ENCODE results near the gene MAST4. TPM values are rescaled to one million over a fixed set of nuclear protein-coding genes. Genes with fewer than 3 reads are reported as not detected.

The MAST4 gene
- total RNA-seq, 1 donor from 2014 or later = 0.99 TPM

DNA sequence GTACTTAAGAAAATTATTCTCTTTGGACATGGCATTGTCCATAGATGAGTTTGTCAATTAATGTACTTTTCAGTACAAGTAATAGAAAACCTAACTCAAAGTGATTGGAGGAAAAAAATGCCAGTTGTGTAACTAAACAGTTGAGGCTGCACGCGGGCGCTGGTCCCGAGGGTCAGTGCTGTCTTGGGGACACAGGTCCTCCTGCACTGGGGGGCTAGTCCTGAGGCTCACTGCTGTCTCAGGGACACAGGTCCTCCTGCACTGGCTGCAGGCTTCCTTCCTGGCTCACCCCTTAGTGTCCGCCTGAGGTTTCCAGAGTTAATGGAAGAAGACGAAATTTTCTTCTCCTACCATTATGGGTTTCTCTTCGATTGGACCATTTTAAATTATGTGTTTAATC, 319.3 kb downstream of the MAST4 start:
- no peaks in the 10 kb centered on the region for H3K79me2 ChIP-seq (ENCODE audit: low read depth)
- no peak overlapping the region for H3K4me3 ChIP-seq
- no peaks in the 10 kb centered on the region for H3K27me3 ChIP-seq
- H3K4me1 ChIP-seq = no peaks in the 10 kb centered on the region
- H4K20me1 ChIP-seq (ENCODE audit: low read depth) = no peaks in the 10 kb centered on the region
- H3K27ac ChIP-seq = no peak overlapping the region
- H3K36me3 ChIP-seq = no peaks in the 10 kb centered on the region
- Mint-ChIP-seq H3K9me3 (no peaks in the 10 kb centered on the region), H3K36me3 (no peaks in the 10 kb centered on the region), H3K27ac (no peak overlapping the region), H3K4me1 (no peaks in the 10 kb centered on the region), H3K27me3 (ENCODE audit: insufficient read depth, low read depth) (no peaks in the 10 kb centered on the region), H3K4me3 (no peak overlapping the region)
- H3F3A ChIP-seq (ENCODE audit: low read depth) = no peaks in the 10 kb centered on the region
- H2AFZ ChIP-seq (replicated peaks) = no peak overlapping the region
- TF ChIP-seq EZH2phosphoT487 (IDR thresholded peaks at IDR 0.05) = no peak
- H3K9ac ChIP-seq = no peak overlapping the region
- H3K9me3 ChIP-seq (ENCODE audit: low read depth) = no peaks in the 10 kb centered on the region
- no peak for DNase-seq (ENCODE audit: low spot score)
- no peak overlapping the region for H3K4me2 ChIP-seq

DNA sequence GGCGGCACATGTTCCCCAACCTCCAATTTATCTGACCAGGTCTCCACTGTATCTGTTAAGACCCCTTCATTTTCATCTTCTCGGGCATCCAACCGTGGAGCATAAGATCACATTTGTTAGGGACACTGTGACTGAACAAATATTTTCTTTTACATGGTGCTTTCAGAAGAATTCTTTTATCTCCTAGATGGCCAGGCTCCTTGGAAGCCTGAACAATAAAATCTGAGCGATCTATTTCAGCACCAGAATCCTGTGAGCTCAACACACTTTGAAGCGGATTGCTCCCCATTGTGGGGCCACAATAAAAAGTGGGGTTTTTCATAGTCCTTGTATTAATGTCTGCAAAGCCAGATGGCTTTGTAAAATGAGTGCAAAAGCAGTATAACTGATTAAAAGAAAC, 326.7 kb downstream of the MAST4 start:
- no peak overlapping the region for H3K4me2 ChIP-seq
- H3K9ac ChIP-seq = no peak overlapping the region
- DNase-seq (ENCODE audit: low spot score) = no peak
- H3K4me3 Mint-ChIP-seq = no peak overlapping the region
- H3K27me3 Mint-ChIP-seq (ENCODE audit: insufficient read depth, low read depth) = no peaks in the 10 kb centered on the region
- no peaks in the 10 kb centered on the region for H3K36me3 Mint-ChIP-seq
- H3K9me3 ChIP-seq (ENCODE audit: low read depth) = no peaks in the 10 kb centered on the region
- peaks cover 12% of the 10 kb centered on the region for H3K4me1 ChIP-seq
- no peaks in the 10 kb centered on the region for H3K27me3 ChIP-seq
- no peak overlapping the region for H3K27ac ChIP-seq
- H3K79me2 ChIP-seq (ENCODE audit: low read depth) = no peaks in the 10 kb centered on the region
- H2AFZ ChIP-seq (replicated peaks) = no peak overlapping the region
- TF ChIP-seq EZH2 (IDR thresholded peaks at IDR 0.05) (no peak), EZH2phosphoT487 (IDR thresholded peaks at IDR 0.05) (no peak)
- TF ChIP-seq, protein P1, sequence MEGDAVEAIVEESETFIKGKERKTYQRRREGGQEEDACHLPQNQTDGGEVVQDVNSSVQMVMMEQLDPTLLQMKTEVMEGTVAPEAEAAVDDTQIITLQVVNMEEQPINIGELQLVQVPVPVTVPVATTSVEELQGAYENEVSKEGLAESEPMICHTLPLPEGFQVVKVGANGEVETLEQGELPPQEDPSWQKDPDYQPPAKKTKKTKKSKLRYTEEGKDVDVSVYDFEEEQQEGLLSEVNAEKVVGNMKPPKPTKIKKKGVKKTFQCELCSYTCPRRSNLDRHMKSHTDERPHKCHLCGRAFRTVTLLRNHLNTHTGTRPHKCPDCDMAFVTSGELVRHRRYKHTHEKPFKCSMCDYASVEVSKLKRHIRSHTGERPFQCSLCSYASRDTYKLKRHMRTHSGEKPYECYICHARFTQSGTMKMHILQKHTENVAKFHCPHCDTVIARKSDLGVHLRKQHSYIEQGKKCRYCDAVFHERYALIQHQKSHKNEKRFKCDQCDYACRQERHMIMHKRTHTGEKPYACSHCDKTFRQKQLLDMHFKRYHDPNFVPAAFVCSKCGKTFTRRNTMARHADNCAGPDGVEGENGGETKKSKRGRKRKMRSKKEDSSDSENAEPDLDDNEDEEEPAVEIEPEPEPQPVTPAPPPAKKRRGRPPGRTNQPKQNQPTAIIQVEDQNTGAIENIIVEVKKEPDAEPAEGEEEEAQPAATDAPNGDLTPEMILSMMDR (IDR thresholded peaks at IDR 0.05) = no peak
- no peak overlapping the region for H3K4me3 ChIP-seq
- no peak overlapping the region for H3K27ac Mint-ChIP-seq
- H3K36me3 ChIP-seq = no peaks in the 10 kb centered on the region
- H4K20me1 ChIP-seq (ENCODE audit: low read depth) = no peaks in the 10 kb centered on the region
- no peaks in the 10 kb centered on the region for H3K9me3 Mint-ChIP-seq
- no peaks in the 10 kb centered on the region for H3F3A ChIP-seq (ENCODE audit: low read depth)
- peaks cover 16% of the 10 kb centered on the region for H3K4me1 Mint-ChIP-seq

DNA sequence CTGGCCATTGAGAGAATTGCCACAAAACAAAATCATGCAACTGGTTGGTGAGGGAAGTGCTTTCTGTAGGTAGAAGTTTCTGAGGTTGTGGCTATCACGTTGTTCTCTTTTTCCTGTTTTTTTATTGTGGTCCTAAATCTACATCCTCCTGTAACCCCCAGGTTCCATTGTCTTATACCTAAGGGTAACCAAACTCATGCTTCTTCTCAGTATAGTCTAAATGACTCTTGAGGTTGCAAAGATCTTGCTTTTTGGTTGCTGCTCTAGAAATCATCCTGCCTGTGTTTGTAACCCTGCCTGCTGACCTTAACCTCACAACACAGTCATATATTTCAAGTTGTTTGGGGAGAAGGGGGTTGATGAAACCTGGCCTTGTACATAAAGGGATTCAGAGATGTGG, 327.3 kb downstream of the MAST4 start:
- Histone ChIP-seq H3K27ac (no peak overlapping the region), H4K20me1 (ENCODE audit: low read depth) (no peaks in the 10 kb centered on the region), H3K79me2 (ENCODE audit: low read depth) (no peaks in the 10 kb centered on the region), H3K4me3 (no peak overlapping the region), H3K9me3 (ENCODE audit: low read depth) (no peaks in the 10 kb centered on the region), H3K9ac (no peak overlapping the region), H2AFZ (replicated peaks) (no peak overlapping the region), H3K27me3 (no peaks in the 10 kb centered on the region), H3K36me3 (no peaks in the 10 kb centered on the region), H3K4me1 (peaks cover 12% of the 10 kb centered on the region), H3F3A (ENCODE audit: low read depth) (no peaks in the 10 kb centered on the region), H3K4me2 (no peak overlapping the region)
- no peak for DNase-seq (ENCODE audit: low spot score)
- no peak overlapping the region for H3K4me3 Mint-ChIP-seq
- no peak overlapping the region for H3K27ac Mint-ChIP-seq
- H3K27me3 Mint-ChIP-seq (ENCODE audit: insufficient read depth, low read depth) = no peaks in the 10 kb centered on the region
- TF ChIP-seq EZH2phosphoT487 (IDR thresholded peaks at IDR 0.05) (no peak), EZH2 (IDR thresholded peaks at IDR 0.05) (no peak)
- TF ChIP-seq, protein P1 (IDR thresholded peaks at IDR 0.05) = no peak
- no peaks in the 10 kb centered on the region for H3K9me3 Mint-ChIP-seq
- H3K36me3 Mint-ChIP-seq = no peaks in the 10 kb centered on the region
- peaks cover 16% of the 10 kb centered on the region for H3K4me1 Mint-ChIP-seq

DNA sequence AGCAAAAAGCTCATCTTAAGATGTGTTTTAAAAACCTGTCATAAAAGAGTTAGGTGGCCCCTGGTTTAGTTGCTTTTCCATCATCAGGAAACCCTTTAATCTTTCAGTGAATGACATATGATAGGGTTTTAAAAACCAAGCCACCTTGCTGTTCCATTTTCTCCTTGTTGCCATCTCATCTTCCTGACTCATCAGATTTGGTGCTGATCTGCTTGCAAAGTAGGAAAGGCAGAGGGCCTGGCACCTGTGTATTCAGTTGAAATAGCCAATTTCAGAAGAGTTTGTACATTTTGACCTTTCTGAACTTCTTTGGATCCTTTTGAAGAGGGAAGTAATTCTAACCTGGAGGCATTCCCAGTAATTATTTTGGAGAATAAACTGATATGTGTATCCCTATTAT, 327.7 kb downstream of the MAST4 start:
- H3K27ac Mint-ChIP-seq = no peak overlapping the region
- no peak for DNase-seq (ENCODE audit: low spot score)
- Histone ChIP-seq H3K79me2 (ENCODE audit: low read depth) (no peaks in the 10 kb centered on the region), H2AFZ (replicated peaks) (no peak overlapping the region), H3K4me1 (peaks cover 12% of the 10 kb centered on the region), H3K27me3 (no peaks in the 10 kb centered on the region), H3K9me3 (ENCODE audit: low read depth) (no peaks in the 10 kb centered on the region), H3K4me3 (no peak overlapping the region), H3K9ac (no peak overlapping the region), H4K20me1 (ENCODE audit: low read depth) (no peaks in the 10 kb centered on the region), H3K36me3 (no peaks in the 10 kb centered on the region), H3K27ac (no peak overlapping the region), H3K4me2 (no peak overlapping the region), H3F3A (ENCODE audit: low read depth) (no peaks in the 10 kb centered on the region)
- no peaks in the 10 kb centered on the region for H3K27me3 Mint-ChIP-seq (ENCODE audit: insufficient read depth, low read depth)
- no peaks in the 10 kb centered on the region for H3K36me3 Mint-ChIP-seq
- no peak overlapping the region for H3K4me3 Mint-ChIP-seq
- H3K4me1 Mint-ChIP-seq = peaks cover 16% of the 10 kb centered on the region
- no peaks in the 10 kb centered on the region for H3K9me3 Mint-ChIP-seq
- TF ChIP-seq, protein P1 (IDR thresholded peaks at IDR 0.05) = no peak
- TF ChIP-seq EZH2phosphoT487 (IDR thresholded peaks at IDR 0.05) (no peak), EZH2 (IDR thresholded peaks at IDR 0.05) (no peak)

Measured in neural progenitor cell (in vitro differentiated cells).